Esophagus muscularis mucosa (tissue), 4 donors: ENCODE data around the gene RAB44. TPM values are rescaled to one million over a fixed set of nuclear protein-coding genes. Genes with fewer than 3 reads are reported as not detected.

Experiments used
- DNase-seq: peaks from one replicate; pipeline ENCODE4 v3.0.0-alpha.2; 2017; ENCODE audit errors: extremely low spot score
- H3K27ac ChIP-seq, 4 donors: fragments of 200-600 bp; sonication (generic); replicated peaks in 1 of 4; 1 replicate in 3 of 4; 2 replicates in 1 of 4; pipeline ENCODE4 v1.5.1; 2016 to 2019; ENCODE audit warnings: mild to moderate bottlenecking in 1 of 4
- H3K27me3 ChIP-seq, 4 donors: fragments of 200-600 bp; sonication (generic); one replicate each; pipeline versions ENCODE4 v1.5.1 to v1.6.0; 2016 to 2019
- H3K36me3 ChIP-seq, 4 donors: fragments of 200-600 bp; sonication (generic); one replicate each; pipeline ENCODE4 v1.5.1; 2016 to 2019
- H3K4me1 ChIP-seq, 4 donors: fragments of 200-600 bp; sonication (generic); one replicate each; pipeline ENCODE4 v1.5.1; 2016 to 2019
- H3K4me3 ChIP-seq, 4 donors: fragments of 200-600 bp; sonication (generic); 1 replicate in 2 of 4; 2 replicates in 2 of 4; pipeline ENCODE4 v1.5.1; 2016 to 2019; ENCODE audit warnings: mild to moderate bottlenecking in 4 of 4, moderate library complexity in 1 of 4
- H3K9me3 ChIP-seq, 4 donors: fragments of 200-600 bp; sonication (generic); 1 replicate in 3 of 4; 2 replicates in 1 of 4; pipeline ENCODE4 v1.5.1; 2016 to 2019
- CTCF ChIP-seq, 3 experiments: fragments of 200-600 bp in 2 of 3; fragments of 450-650 bp in 1 of 3; sonication (generic) in 2 of 3; IDR thresholded peaks; one replicate each; pipeline ENCODE4 v1.5.1; 2017 to 2019; ENCODE audit warnings: antibody characterized with exemption in 3 of 3, mild to moderate bottlenecking in 2 of 3, moderate library complexity in 1 of 3
- EP300 ChIP-seq: sonication (generic); formaldehyde crosslinking; IDR thresholded peaks from one replicate; pipeline ENCODE4 v1.6.1; 2017; ENCODE audit warnings: antibody characterized with exemption
- POLR2A ChIP-seq: fragments of 450-650 bp; IDR thresholded peaks from one replicate; pipeline ENCODE4 v1.6.1; 2017; ENCODE audit warnings: antibody characterized with exemption, moderate library complexity, mild to moderate bottlenecking, low read depth
- POLR2AphosphoS5 ChIP-seq, 2 donors: sonication (generic); formaldehyde crosslinking; IDR thresholded peaks; one replicate each; pipeline ENCODE4 v1.6.1; 2017; ENCODE audit warnings: antibody characterized with exemption in 2 of 2
- WGBS: methylation state at CpG from one replicate; pipeline ENCODE4 v1.1.5; 2018; 5-methylcytosine and 5-hydroxymethylcytosine counted together
- intact Hi-C: fragments of 100-400 bp; cut with DNase I; formaldehyde crosslinking; loops from one replicate; pipeline ENCODE4 v1.15.1; 2023
- total RNA-seq, 4 donors: library from RNA; depleted of rRNA; stranded (reverse); fragments of >200 nt; gene quantifications; one replicate each; pipeline versions ENCODE4 v1.1.0 to v1.2.1, GENCODE V29; 2016

The RAB44 gene
- total RNA-seq, 4 donors from 2014 or later = 0.19 to 1.5 (median 0.94) TPM

- no peak for DNase-seq
- Histone ChIP-seq H3K9me3 (no peaks in the 10 kb centered on the region), H3K36me3 (peaks cover 41 to 61% (median 53%) of the 10 kb centered on the region in 4 donors), H3K27me3 (no peaks in the 10 kb centered on the region), H3K4me1 (peaks cover 31 to 52% (median 45%) of the 10 kb centered on the region in 4 donors), H3K4me3 (no peak overlapping the region), H3K27ac (no peak overlapping the region)
- intact Hi-C loops = loop anchor here (5.0 kb wide), 1 partner anchor 262 kb away; no protein-coding TSS in a partner anchor
- WGBS = 93% methylated on average over 12 of the region's 29 CpGs
- TF ChIP-seq POLR2AphosphoS5 (IDR thresholded peaks at IDR 0.05) (peak in 1 of 2 donors; percentile 11), CTCF (IDR thresholded peaks at IDR 0.05) (no peak), POLR2A (no peak)
Measured at GRCh38 chr6:36683656-36684446, 13.8 kb upstream of the RAB44 start.

GRCh38 chr6:36684447-36684812 is 13.2 kb upstream of the RAB44 start:
- H3K27ac ChIP-seq = no peak overlapping the region
- TF ChIP-seq POLR2AphosphoS5 (IDR thresholded peaks at IDR 0.05) (no peak), EP300 (no peak), POLR2A (no peak), CTCF (IDR thresholded peaks at IDR 0.05) (no peak)
- WGBS = 94% methylated on average over 6 of the region's 6 CpGs
- no peak overlapping the region for H3K4me3 ChIP-seq
- H3K36me3 ChIP-seq = peaks cover 41 to 61% (median 53%) of the 10 kb centered on the region in 4 donors
- no peak for DNase-seq
- intact Hi-C loops = loop anchor here (5.0 kb wide), 1 partner anchor 262 kb away; no protein-coding TSS in a partner anchor
- H3K4me1 ChIP-seq = peaks cover 31 to 52% (median 45%) of the 10 kb centered on the region in 4 donors
- no peaks in the 10 kb centered on the region for H3K27me3 ChIP-seq
- no peaks in the 10 kb centered on the region for H3K9me3 ChIP-seq

GRCh38 chr6:36685166-36685924 is 12.3 kb upstream of the RAB44 start:
- H3K36me3 ChIP-seq = peaks cover 41 to 61% (median 53%) of the 10 kb centered on the region in 4 donors
- no peaks in the 10 kb centered on the region for H3K27me3 ChIP-seq
- WGBS = 81% methylated on average over 18 of the region's 20 CpGs
- no peaks in the 10 kb centered on the region for H3K9me3 ChIP-seq
- TF ChIP-seq POLR2AphosphoS5 (IDR thresholded peaks at IDR 0.05) = no peak
- TF ChIP-seq CTCF (IDR thresholded peaks at IDR 0.05) = no peak
- no peak for TF ChIP-seq EP300
- no peak for TF ChIP-seq POLR2A
- peaks cover 31 to 52% (median 45%) of the 10 kb centered on the region in 4 donors for H3K4me1 ChIP-seq
- no peak overlapping the region for H3K4me3 ChIP-seq
- peak overlapping the region in 3 of 4 donors; percentile 1 to 26 (median 12) for H3K27ac ChIP-seq
- DNase-seq = no peak
- intact Hi-C loops = loop anchor here (5.0 kb wide), 1 partner anchor 72 kb away; no protein-coding TSS in a partner anchor

GRCh38 chr6:36685926-36686667 is 11.5 kb upstream of the RAB44 start:
- peak overlapping the region in 3 of 4 donors; percentile 1 to 26 (median 12) for H3K27ac ChIP-seq
- H3K4me1 ChIP-seq = peaks cover 26 to 44% (median 38%) of the 10 kb centered on the region in 4 donors
- H3K9me3 ChIP-seq = no peaks in the 10 kb centered on the region
- H3K36me3 ChIP-seq = peaks cover 41 to 61% (median 53%) of the 10 kb centered on the region in 4 donors
- no peaks in the 10 kb centered on the region for H3K27me3 ChIP-seq
- DNase-seq = no peak
- no peak overlapping the region for H3K4me3 ChIP-seq
- 75% methylated on average over 11 of the region's 11 CpGs for WGBS
- no peak for TF ChIP-seq CTCF (IDR thresholded peaks at IDR 0.05)
- TF ChIP-seq POLR2A = no peak
- no peak for TF ChIP-seq EP300
- TF ChIP-seq POLR2AphosphoS5 (IDR thresholded peaks at IDR 0.05) = no peak
- intact Hi-C loops = loop anchor here (5.0 kb wide), 1 partner anchor 71 kb away; no protein-coding TSS in a partner anchor
